Natural killer cell (primary cell): ENCODE data around the gene PSME4. TPM values are rescaled to one million over a fixed set of nuclear protein-coding genes. Genes with fewer than 3 reads are reported as not detected.

Experiments
- ATAC-seq, 3 donors: fragments of 150-1000 bp in 2 of 3; fragments of 200-7000 bp in 1 of 3; cut with Tn5 transposase; 1 replicate in 1 of 3; 2 replicates in 2 of 3; pipeline ENCODE4 v1.10.0; 2021; ENCODE audit warnings: mild to moderate bottlenecking in 2 of 3, moderate library complexity in 2 of 3
- DNase-seq, 2 donors: peaks; one replicate each; pipeline versions ENCODE4 v3.0.0 to v3.0.0-alpha.2; 2013 to 2021; ENCODE audit warnings: mixed read lengths in 1 of 2
- H3K27ac ChIP-seq: one replicate; pipeline ENCODE4 v1.5.1; 2013; ENCODE audit warnings: mild to moderate bottlenecking, low read length
- H3K27me3 ChIP-seq: one replicate; pipeline ENCODE4 v1.6.1; 2013; ENCODE audit warnings: low read length; ENCODE audit not compliant: control insufficient read depth, insufficient read depth
- H3K36me3 ChIP-seq: one replicate; pipeline ENCODE4 v1.6.1; 2013; ENCODE audit warnings: low read length; ENCODE audit not compliant: control insufficient read depth, insufficient read depth
- H3K4me1 ChIP-seq: one replicate; pipeline ENCODE4 v1.6.1; 2013; ENCODE audit warnings: low read length; ENCODE audit not compliant: control insufficient read depth, insufficient read depth
- H3K4me3 ChIP-seq: one replicate; pipeline ENCODE4 v1.5.1; 2013; ENCODE audit warnings: low read length
- H3K9me3 ChIP-seq: one replicate; pipeline ENCODE4 v1.6.1; 2013; ENCODE audit warnings: low read length; ENCODE audit not compliant: control insufficient read depth, insufficient read depth
- H3K27ac Mint-ChIP-seq, 2 donors: one replicate each; pipeline ENCODE4 v1.8.0; 2022; ENCODE audit warnings: mild to moderate bottlenecking in 2 of 2, mixed read lengths in 2 of 2, moderate library complexity in 1 of 2
- H3K27me3 Mint-ChIP-seq, 2 donors: one replicate each; pipeline ENCODE4 v1.8.0; 2022; ENCODE audit warnings: low read depth in 2 of 2, mixed read lengths in 2 of 2
- H3K36me3 Mint-ChIP-seq: one replicate; pipeline ENCODE4 v1.8.0; 2022; ENCODE audit warnings: mixed read lengths
- H3K4me1 Mint-ChIP-seq, 2 donors: one replicate each; pipeline ENCODE4 v1.8.0; 2022; ENCODE audit warnings: mixed read lengths in 2 of 2
- H3K4me3 Mint-ChIP-seq: one replicate; pipeline ENCODE4 v1.8.0; 2022; ENCODE audit warnings: mild to moderate bottlenecking, moderate library complexity, mixed read lengths
- H3K9me3 Mint-ChIP-seq, 2 donors: one replicate each; pipeline ENCODE4 v1.8.0; 2022; ENCODE audit warnings: mixed read lengths in 2 of 2
- CTCF ChIP-seq: fragments of 200-600 bp; IDR thresholded peaks from one replicate; pipeline ENCODE4 v1.8.0; 2022; ENCODE audit warnings: antibody characterized with exemption
- WGBS: methylation state at CpG from one replicate; pipeline ENCODE4 v1.1.7; 2013; ENCODE audit warnings: missing lambda C conversion rate; ENCODE audit not compliant: insufficient coverage; 5-methylcytosine and 5-hydroxymethylcytosine counted together
- intact Hi-C: fragments of 100-400 bp; cut with micrococcal nuclease; formaldehyde crosslinking; loops from one replicate; pipeline ENCODE4 v1.14.2; 2022
- total RNA-seq, 4 donors: library from RNA; stranded (reverse); fragments of 120-200 nt in 1 of 4; gene quantifications; one replicate each; pipeline versions ENCODE4 v1.2.3 to v1.2.4, GENCODE V29; 2013 to 2022

PSME4 gene
- total RNA-seq, 3 donors from 2014 or later (not counting 1 experiment from before 2014, with no cell fraction given) = 140 to 149 (median 141) TPM

GRCh38 chr2:54000524-54000923, 29.7 kb upstream of the PSME4 start:
- Mint-ChIP-seq H3K27me3 (no peaks in the 10 kb centered on the region), H3K27ac (no peak overlapping the region), H3K36me3 (no peaks in the 10 kb centered on the region), H3K9me3 (no peaks in the 10 kb centered on the region), H3K4me3 (no peak overlapping the region), H3K4me1 (peaks cover 0 to 5% of the 10 kb centered on the region in 2 donors)
- Histone ChIP-seq H3K36me3 (no peaks in the 10 kb centered on the region), H3K4me1 (peaks cover 13% of the 10 kb centered on the region), H3K27me3 (no peaks in the 10 kb centered on the region), H3K9me3 (no peaks in the 10 kb centered on the region), H3K27ac (no peak overlapping the region), H3K4me3 (no peak overlapping the region)
- intact Hi-C loops = no loop called here
- DNase-seq (no peak), ATAC-seq (no peak)
- 100% methylated on average over 1 of the region's 3 CpGs for WGBS
- no peak for TF ChIP-seq CTCF

- DNase-seq (no peak), ATAC-seq (no peak)
- no CpG with 5 or more reads among the region's 1 CpG for WGBS
- H3K36me3 ChIP-seq = no peaks in the 10 kb centered on the region
- H3K27ac Mint-ChIP-seq = no peak overlapping the region
- no peaks in the 10 kb centered on the region for H3K27me3 ChIP-seq
- H3K4me1 Mint-ChIP-seq = peaks cover 2 to 7% of the 10 kb centered on the region in 2 donors
- no peaks in the 10 kb centered on the region for H3K9me3 Mint-ChIP-seq
- no peak overlapping the region for H3K4me3 Mint-ChIP-seq
- intact Hi-C loops = no loop called here
- no peak overlapping the region for H3K4me3 ChIP-seq
- no peaks in the 10 kb centered on the region for H3K36me3 Mint-ChIP-seq
- H3K9me3 ChIP-seq = no peaks in the 10 kb centered on the region
- TF ChIP-seq CTCF = no peak
- H3K27ac ChIP-seq = no peak overlapping the region
- peaks cover 16% of the 10 kb centered on the region for H3K4me1 ChIP-seq
- H3K27me3 Mint-ChIP-seq = no peaks in the 10 kb centered on the region
These were observed 29.3 kb upstream of the PSME4 start for GRCh38 chr2:54000122-54000521.

- H3K27ac Mint-ChIP-seq = no peak overlapping the region
- H3K27me3 Mint-ChIP-seq = no peaks in the 10 kb centered on the region
- H3K4me3 Mint-ChIP-seq = no peak overlapping the region
- H3K4me1 Mint-ChIP-seq = peaks cover 11 to 16% of the 10 kb centered on the region in 2 donors
- no peak for DNase-seq
- H3K27ac ChIP-seq = no peak overlapping the region
- peaks cover 22% of the 10 kb centered on the region for H3K4me1 ChIP-seq
- ATAC-seq = no peak
- intact Hi-C loops = loop anchor here (5.0 kb wide), 1 partner anchor 37 kb away; no protein-coding TSS in a partner anchor
- H3K36me3 Mint-ChIP-seq = no peaks in the 10 kb centered on the region
- 80% methylated on average over 3 of the region's 3 CpGs for WGBS
- H3K9me3 ChIP-seq = no peaks in the 10 kb centered on the region
- no peaks in the 10 kb centered on the region for H3K27me3 ChIP-seq
- H3K9me3 Mint-ChIP-seq = no peaks in the 10 kb centered on the region
- no peak for TF ChIP-seq CTCF
- no peak overlapping the region for H3K4me3 ChIP-seq
- no peaks in the 10 kb centered on the region for H3K36me3 ChIP-seq
These were observed 28.0 kb upstream of the PSME4 start for GRCh38 chr2:53998834-53999233.
